Parathyroid adenoma (tissue), 2 donors: Measurements from ENCODE around the gene SGMS1.

Source experiments
- H2AFZ ChIP-seq: fragments of 300-600 bp; sonication (generic); one replicate; pipeline ENCODE4 v1.7.0; 2017; ENCODE audit warnings: antibody characterized with exemption, mild to moderate bottlenecking
- H3K27ac ChIP-seq: fragments of 300-600 bp; sonication (generic); one replicate; pipeline ENCODE4 v1.7.0; 2017
- H3K27me3 ChIP-seq: fragments of 300-600 bp; sonication (generic); one replicate; pipeline ENCODE4 v1.7.0; 2017; ENCODE audit warnings: low read length; ENCODE audit not compliant: control insufficient read depth, insufficient read depth
- H3K36me3 ChIP-seq: fragments of 300-600 bp; sonication (generic); one replicate; pipeline ENCODE4 v1.7.0; 2017; ENCODE audit warnings: low read length; ENCODE audit not compliant: control insufficient read depth, insufficient read depth
- H3K4me1 ChIP-seq: fragments of 300-600 bp; sonication (generic); one replicate; pipeline ENCODE4 v1.7.0; 2017; ENCODE audit warnings: control low read depth
- H3K4me2 ChIP-seq: fragments of 300-600 bp; sonication (generic); one replicate; pipeline ENCODE4 v1.7.0; 2017; ENCODE audit warnings: low read length
- H3K4me3 ChIP-seq: fragments of 300-600 bp; sonication (generic); one replicate; pipeline ENCODE4 v1.7.0; 2017; ENCODE audit warnings: low read depth, low read length
- H3K79me2 ChIP-seq: fragments of 300-600 bp; sonication (generic); one replicate; pipeline ENCODE4 v1.7.0; 2017; ENCODE audit warnings: control low read depth
- H3K9ac ChIP-seq: fragments of 300-600 bp; sonication (generic); one replicate; pipeline ENCODE4 v1.7.0; 2017; ENCODE audit warnings: mild to moderate bottlenecking
- H3K9me3 ChIP-seq: fragments of 300-600 bp; sonication (generic); one replicate; pipeline ENCODE4 v1.7.0; 2017; ENCODE audit warnings: low read length; ENCODE audit not compliant: control insufficient read depth
- TF ChIP-seq, protein P1 (sequence below): fragments of 300-600 bp; sonication (generic); IDR thresholded peaks from one replicate; pipeline ENCODE4 v1.7.0; 2017; ENCODE audit warnings: antibody characterized with exemption, mild to moderate bottlenecking
- donor health status: primary hyperparathyroidism.

The SGMS1 gene

DNA sequence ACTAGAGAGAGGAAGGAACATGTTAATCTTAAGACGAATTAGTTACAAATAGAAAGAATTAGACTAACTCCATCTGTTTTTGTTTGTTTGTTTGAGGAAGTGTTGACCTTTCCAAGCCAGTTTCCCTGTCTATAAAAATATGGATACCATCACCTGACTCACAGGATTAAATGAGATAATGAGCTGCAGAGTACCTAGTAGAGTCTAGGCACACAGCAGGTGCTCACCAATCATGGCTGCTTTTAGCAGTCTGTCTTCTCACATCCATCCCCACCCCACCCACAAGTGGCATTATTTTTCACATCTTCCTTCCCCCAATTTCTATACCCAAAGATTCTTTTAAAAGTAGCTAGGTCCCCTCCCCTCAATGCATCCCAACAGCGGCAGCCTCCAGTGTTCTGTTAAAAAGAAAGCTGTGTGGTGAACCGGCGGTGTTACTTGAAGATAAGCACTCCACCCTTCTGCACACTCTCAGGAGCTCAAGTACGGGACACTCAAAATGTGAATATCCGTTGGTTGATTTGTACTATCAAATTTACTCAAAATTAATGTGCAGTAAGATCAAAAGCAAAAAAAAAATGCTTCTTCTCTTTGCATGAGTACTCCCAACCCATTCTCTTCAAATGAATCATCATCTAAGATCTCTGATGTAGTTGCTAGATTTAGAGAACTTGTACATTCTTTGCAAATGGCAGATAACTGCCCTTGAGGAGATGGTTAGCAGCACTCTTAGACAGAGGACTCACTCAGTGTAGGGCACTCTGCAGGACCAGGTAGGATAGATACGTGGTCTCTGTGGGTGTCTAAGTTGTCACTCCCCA is 227.1 kb downstream of the SGMS1 start:
- H3K9me3 ChIP-seq, result no peaks in the 10 kb centered on the region
- no peak overlapping the region for H2AFZ ChIP-seq
- no peaks in the 10 kb centered on the region for H3K27me3 ChIP-seq
- no peaks in the 10 kb centered on the region for H3K4me1 ChIP-seq
- H3K36me3 ChIP-seq, result no peaks in the 10 kb centered on the region
- H3K4me3 ChIP-seq, result no peak overlapping the region
- no peak overlapping the region for H3K4me2 ChIP-seq
- H3K79me2 ChIP-seq, result peaks cover 26% of the 10 kb centered on the region
- TF ChIP-seq, protein P1, sequence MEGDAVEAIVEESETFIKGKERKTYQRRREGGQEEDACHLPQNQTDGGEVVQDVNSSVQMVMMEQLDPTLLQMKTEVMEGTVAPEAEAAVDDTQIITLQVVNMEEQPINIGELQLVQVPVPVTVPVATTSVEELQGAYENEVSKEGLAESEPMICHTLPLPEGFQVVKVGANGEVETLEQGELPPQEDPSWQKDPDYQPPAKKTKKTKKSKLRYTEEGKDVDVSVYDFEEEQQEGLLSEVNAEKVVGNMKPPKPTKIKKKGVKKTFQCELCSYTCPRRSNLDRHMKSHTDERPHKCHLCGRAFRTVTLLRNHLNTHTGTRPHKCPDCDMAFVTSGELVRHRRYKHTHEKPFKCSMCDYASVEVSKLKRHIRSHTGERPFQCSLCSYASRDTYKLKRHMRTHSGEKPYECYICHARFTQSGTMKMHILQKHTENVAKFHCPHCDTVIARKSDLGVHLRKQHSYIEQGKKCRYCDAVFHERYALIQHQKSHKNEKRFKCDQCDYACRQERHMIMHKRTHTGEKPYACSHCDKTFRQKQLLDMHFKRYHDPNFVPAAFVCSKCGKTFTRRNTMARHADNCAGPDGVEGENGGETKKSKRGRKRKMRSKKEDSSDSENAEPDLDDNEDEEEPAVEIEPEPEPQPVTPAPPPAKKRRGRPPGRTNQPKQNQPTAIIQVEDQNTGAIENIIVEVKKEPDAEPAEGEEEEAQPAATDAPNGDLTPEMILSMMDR, result no peak
- H3K9ac ChIP-seq, result no peak overlapping the region
- no peak overlapping the region for H3K27ac ChIP-seq

DNA sequence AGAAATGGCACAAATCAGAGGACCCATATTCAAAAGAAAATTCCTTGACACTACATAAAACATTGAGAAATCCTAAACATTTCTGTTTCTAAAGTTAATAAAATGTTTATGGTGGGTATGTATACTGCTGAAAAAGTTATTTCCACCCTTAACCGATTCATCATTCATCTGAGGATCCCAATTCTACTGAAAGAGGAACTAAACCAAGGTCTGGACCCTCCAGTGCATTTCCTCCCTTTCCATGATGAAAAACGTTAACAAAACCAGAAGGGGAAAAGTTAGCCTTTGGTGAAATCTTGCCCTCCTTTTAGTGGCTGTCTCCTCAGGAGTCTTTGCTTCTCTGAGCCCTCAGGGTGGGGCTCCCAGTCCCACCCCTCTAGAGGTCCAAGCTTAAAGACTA is 227.9 kb downstream of the SGMS1 start:
- H3K9me3 ChIP-seq, result no peaks in the 10 kb centered on the region
- H3K79me2 ChIP-seq, result peaks cover 25% of the 10 kb centered on the region
- no peak overlapping the region for H3K27ac ChIP-seq
- H3K4me3 ChIP-seq, result no peak overlapping the region
- no peaks in the 10 kb centered on the region for H3K4me1 ChIP-seq
- H3K36me3 ChIP-seq, result no peaks in the 10 kb centered on the region
- H3K27me3 ChIP-seq, result no peaks in the 10 kb centered on the region
- H3K9ac ChIP-seq, result no peak overlapping the region
- H3K4me2 ChIP-seq, result no peak overlapping the region
- no peak overlapping the region for H2AFZ ChIP-seq
- TF ChIP-seq, protein P1, result no peak

DNA sequence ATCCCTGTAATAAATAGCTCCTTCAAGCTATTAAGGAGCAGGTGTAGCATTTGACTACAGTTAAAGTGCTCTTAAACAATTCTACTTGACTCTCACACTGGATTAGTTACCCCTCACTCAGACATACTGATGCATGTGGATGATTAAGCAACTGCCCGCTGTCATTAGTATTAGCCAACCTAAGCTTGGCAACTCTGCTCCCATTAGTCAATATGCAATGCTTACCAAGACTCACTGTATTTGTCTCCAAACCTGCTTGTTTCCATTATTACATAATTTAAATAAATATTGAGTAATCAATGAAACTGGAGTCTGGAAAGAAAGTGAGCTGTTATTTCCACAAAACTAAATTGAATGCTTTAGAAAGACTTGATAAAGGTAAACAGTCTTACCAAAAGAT is 228.5 kb downstream of the SGMS1 start:
- Histone ChIP-seq H3K4me1 (no peaks in the 10 kb centered on the region), H3K4me3 (no peak overlapping the region), H3K27me3 (no peaks in the 10 kb centered on the region), H3K4me2 (no peak overlapping the region), H3K9ac (no peak overlapping the region), H2AFZ (no peak overlapping the region), H3K9me3 (no peaks in the 10 kb centered on the region), H3K79me2 (peaks cover 21% of the 10 kb centered on the region), H3K36me3 (no peaks in the 10 kb centered on the region), H3K27ac (no peak overlapping the region)
- TF ChIP-seq, protein P1, result no peak

DNA sequence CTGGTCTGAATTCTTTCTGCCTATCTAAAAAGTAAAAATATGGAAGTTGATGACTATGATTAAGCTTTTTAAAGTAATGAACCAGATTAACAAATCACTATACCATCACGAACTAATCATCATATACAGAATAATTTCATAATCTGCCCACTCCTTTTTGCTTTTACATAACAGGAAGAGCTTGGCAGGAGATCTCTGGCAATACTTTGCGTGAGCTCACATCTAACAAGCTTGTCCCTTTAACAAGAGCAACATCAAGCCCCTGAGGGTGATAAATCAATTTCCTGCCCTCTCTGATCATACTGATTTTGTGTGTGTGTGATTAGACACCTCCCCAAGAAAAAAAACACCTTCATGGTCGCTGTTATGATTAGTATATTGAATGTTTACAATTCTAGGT is 228.9 kb downstream of the SGMS1 start:
- Histone ChIP-seq H3K79me2 (peaks cover 21% of the 10 kb centered on the region), H3K9ac (no peak overlapping the region), H2AFZ (no peak overlapping the region), H3K9me3 (no peaks in the 10 kb centered on the region), H3K4me2 (no peak overlapping the region), H3K27me3 (no peaks in the 10 kb centered on the region), H3K4me1 (no peaks in the 10 kb centered on the region), H3K27ac (no peak overlapping the region), H3K4me3 (no peak overlapping the region), H3K36me3 (no peaks in the 10 kb centered on the region)
- TF ChIP-seq, protein P1, result no peak
